IMR-90 (cell line): ENCODE measurements around the gene CHAC1. TPM values are rescaled to one million over a fixed set of nuclear protein-coding genes. Genes with fewer than 3 reads are reported as not detected.

Experiments
- ATAC-seq: fragments of 200-7000 bp; cut with Tn5 transposase; 2 replicates; pipeline ENCODE4 v1.9.1; 2020; ENCODE audit warnings: low read depth, mild to moderate bottlenecking, moderate library complexity
- BruUV-seq: library from RNA; stranded (reverse); fragments of 400-500 nt; replicated peaks from 2 replicates; lab custom pipeline; 2021; lab: Mats Ljungman, UMichigan
- CTCF ChIA-PET: fragments of 300-600 bp; formaldehyde crosslinking; extraction: SDS; loops from one replicate; lab custom pipeline; 2021; ENCODE audit warnings: antibody characterized with exemption; lab: Yijun Ruan, JAX
- POLR2A ChIA-PET: fragments of 300-600 bp; sonication (Branson Sonifier 250); formaldehyde crosslinking; loops from one replicate; lab custom pipeline; 2022; ENCODE audit warnings: antibody characterized with exemption; ENCODE audit not compliant: unreplicated experiment; lab: Charles Lee
- DNase-seq: peaks from one replicate; pipeline ENCODE4 v3.0.0; 2013
- H2AFZ ChIP-seq: replicated peaks from 2 replicates; pipeline ENCODE3; 2013; ENCODE audit warnings: low read length, mild to moderate bottlenecking; ENCODE audit not compliant: poor library complexity
- H2AK5ac ChIP-seq: 2 replicates; pipeline ENCODE4 v1.6.1; 2013; ENCODE audit warnings: low read depth, low read length, inconsistent platforms
- H2AK9ac ChIP-seq: replicated peaks from 2 replicates; pipeline ENCODE3; 2013; ENCODE audit warnings: mild to moderate bottlenecking, low read depth, low read length, moderate library complexity; ENCODE audit not compliant: poor library complexity
- H2BK120ac ChIP-seq: 2 replicates; pipeline ENCODE4 v1.6.1; 2013; ENCODE audit warnings: low read depth, low read length, inconsistent platforms
- H2BK15ac ChIP-seq: 3 replicates; pipeline ENCODE4 v1.6.1; 2013; ENCODE audit warnings: low read depth, low read length, inconsistent platforms
- H2BK20ac ChIP-seq: 2 replicates; pipeline ENCODE4 v1.6.1; 2013; ENCODE audit warnings: low read depth, mild to moderate bottlenecking, inconsistent platforms, low read length, moderate library complexity
- H2BK5ac ChIP-seq: 2 replicates; pipeline ENCODE4 v1.6.1; 2013; ENCODE audit warnings: mild to moderate bottlenecking, low read depth, low read length, inconsistent platforms; ENCODE audit not compliant: poor library complexity, severe bottlenecking
- H3K14ac ChIP-seq: replicated peaks from 2 replicates; pipeline ENCODE4 v1.6.1; 2013; ENCODE audit warnings: low read depth, low read length, inconsistent platforms
- H3K18ac ChIP-seq: 2 replicates; pipeline ENCODE4 v1.6.1; 2013; ENCODE audit warnings: low read depth, low read length, control low read depth
- H3K23ac ChIP-seq: 2 replicates; pipeline ENCODE4 v1.6.1; 2013; ENCODE audit warnings: low read depth, low read length, inconsistent platforms
- H3K27ac ChIP-seq: 2 replicates; pipeline ENCODE4 v1.5.1; 2013; ENCODE audit warnings: mild to moderate bottlenecking, control low read depth, low read length; ENCODE audit not compliant: insufficient read depth
- H3K27me3 ChIP-seq: 2 replicates; pipeline ENCODE4 v1.6.1; 2013; ENCODE audit warnings: low read length; ENCODE audit not compliant: control insufficient read depth, insufficient read depth
- H3K36me3 ChIP-seq: 2 replicates; pipeline ENCODE4 v1.6.1; 2013; ENCODE audit warnings: low read length, mixed read lengths; ENCODE audit not compliant: control insufficient read depth, insufficient read depth
- H3K4ac ChIP-seq: 2 replicates; pipeline ENCODE4 v1.6.1; 2013; ENCODE audit warnings: low read depth, low read length, inconsistent platforms
- H3K4me1 ChIP-seq: 2 replicates; pipeline ENCODE4 v1.6.1; 2013; ENCODE audit warnings: low read length, mixed read lengths; ENCODE audit not compliant: control insufficient read depth, insufficient read depth
- H3K4me2 ChIP-seq: 2 replicates; pipeline ENCODE4 v1.6.1; 2013; ENCODE audit warnings: low read depth, mild to moderate bottlenecking, control low read depth, low read length, moderate library complexity
- H3K4me3 ChIP-seq: 2 replicates; pipeline ENCODE4 v1.5.1; 2013; ENCODE audit warnings: low read depth, mild to moderate bottlenecking, control low read depth, low read length, moderate library complexity; ENCODE audit not compliant: insufficient read depth
- H3K56ac ChIP-seq: 2 replicates; pipeline ENCODE4 v1.6.1; 2013; ENCODE audit warnings: low read length, inconsistent platforms; ENCODE audit not compliant: insufficient read depth; ENCODE audit errors: extremely low read depth
- H3K79me1 ChIP-seq, 2 experiments: 2 replicates each; pipeline ENCODE4 v1.6.1; 2013; ENCODE audit warnings: low read length in 2 of 2, inconsistent platforms in 1 of 2, low read depth in 1 of 2
- H3K9ac ChIP-seq: 2 replicates; pipeline ENCODE4 v1.6.1; 2013; ENCODE audit warnings: low read depth, low read length, control low read depth
- H3K9me1 ChIP-seq: 2 replicates; pipeline ENCODE4 v1.6.1; 2013; ENCODE audit warnings: low read length, inconsistent platforms; ENCODE audit not compliant: insufficient read depth
- H3K9me3 ChIP-seq: 2 replicates; pipeline ENCODE4 v1.6.1; 2013; ENCODE audit warnings: low read length; ENCODE audit not compliant: control insufficient read depth, insufficient read depth
- H4K20me1 ChIP-seq: 2 replicates; pipeline ENCODE4 v1.6.1; 2013; ENCODE audit warnings: low read length, inconsistent platforms; ENCODE audit not compliant: insufficient read depth
- H4K5ac ChIP-seq: 2 replicates; pipeline ENCODE4 v1.6.1; 2013; ENCODE audit warnings: mild to moderate bottlenecking, low read depth, low read length, control low read depth
- H4K8ac ChIP-seq, 2 experiments: 2 replicates each; pipeline ENCODE4 v1.6.1; 2013; ENCODE audit warnings: low read depth in 2 of 2, low read length in 2 of 2, control low read depth in 1 of 2, inconsistent platforms in 1 of 2
- H4K91ac ChIP-seq: 2 replicates; pipeline ENCODE4 v1.6.1; 2013; ENCODE audit warnings: low read depth, low read length, inconsistent platforms; ENCODE audit not compliant: insufficient read depth
- BHLHE40 ChIP-seq: fragments of 150-350 bp; IDR thresholded peaks from 2 replicates; pipeline ENCODE4 v1.6.1; 2016; ENCODE audit warnings: mild to moderate bottlenecking, low read depth, low read length
- FOS ChIP-seq: fragments of 150-350 bp; IDR thresholded peaks from 2 replicates; pipeline ENCODE4 v1.6.1; 2016; ENCODE audit warnings: low read depth, low read length
- MAFK ChIP-seq: IDR thresholded peaks from 2 replicates; pipeline ENCODE4 v1.6.1; 2012; ENCODE audit warnings: low read depth, low read length, improper control_type of control experiment
- MAZ ChIP-seq: IDR thresholded peaks from 2 replicates; pipeline ENCODE4 v1.6.1; 2012; ENCODE audit warnings: low read depth, mild to moderate bottlenecking, low read length, improper control_type of control experiment, moderate library complexity, borderline replicate concordance
- MXI1 ChIP-seq: IDR thresholded peaks from 2 replicates; pipeline ENCODE4 v1.6.1; 2012; ENCODE audit warnings: low read depth, mild to moderate bottlenecking, low read length, moderate library complexity, borderline replicate concordance
- NFE2L2 ChIP-seq: fragments of 150-350 bp; IDR thresholded peaks from 2 replicates; pipeline ENCODE4 v1.6.1; 2016; ENCODE audit warnings: low read depth, mild to moderate bottlenecking, low read length
- POLR2A ChIP-seq: IDR thresholded peaks from 2 replicates; pipeline ENCODE4 v1.6.1; 2012; ENCODE audit warnings: mild to moderate bottlenecking, low read depth, low read length
- RAD21 ChIP-seq: IDR thresholded peaks from 2 replicates; pipeline ENCODE4 v1.6.1; 2012; ENCODE audit warnings: low read length, improper control_type of control experiment
- RCOR1 ChIP-seq: IDR thresholded peaks from 2 replicates; pipeline ENCODE4 v1.6.1; 2012; ENCODE audit warnings: mild to moderate bottlenecking, low read length, improper control_type of control experiment; ENCODE audit not compliant: insufficient replicate concordance
- SMC3 ChIP-seq: fragments of 150-350 bp; IDR thresholded peaks from 2 replicates; pipeline ENCODE4 v1.6.1; 2016; ENCODE audit warnings: low read depth, mild to moderate bottlenecking, antibody characterized with exemption, low read length, moderate library complexity
- WGBS, 2 experiments: methylation state at CpG; one replicate each; pipeline versions ENCODE4 v1.1.5 to v1.1.7; 2013; ENCODE audit warnings: missing lambda C conversion rate in 2 of 2; ENCODE audit not compliant: insufficient read length in 1 of 2; ENCODE audit errors: extremely low coverage in 2 of 2; 5-methylcytosine and 5-hydroxymethylcytosine counted together
- dilution Hi-C: fragments of 300-500 bp; cut with HindIII; formaldehyde crosslinking; loops from one replicate; pipeline ENCODE4 v1.14.3; 2018; ENCODE audit warnings: low sequenced_read_pairs; ENCODE audit not compliant: unreplicated experiment
- in situ Hi-C: fragments of 300-500 bp; cut with MboI; formaldehyde crosslinking; loops from 3 replicates; pipeline ENCODE4 v1.14.3; 2019; ENCODE audit warnings: low sequenced_read_pairs, inconsistent platforms, mixed read lengths
- intact Hi-C: fragments of 100-400 bp; cut with micrococcal nuclease; formaldehyde crosslinking; loops from 2 replicates; pipeline ENCODE4 v1.10.0; 2022
- polyA plus RNA-seq, 3 experiments: library from polyadenylated mRNA; depleted of rRNA; stranded (reverse); fragments of >200 nt; gene quantifications; 2 replicates each; pipeline ENCODE4 v1.2.3, GENCODE V29; 2012; ENCODE audit warnings: low replicate concordance in 1 of 3
- total RNA-seq: library from RNA; depleted of rRNA; stranded (reverse); fragments of >200 nt; gene quantifications from 2 replicates; pipeline ENCODE4 v1.2.3, GENCODE V29; 2012
- TF ChIP-seq, protein P1 (sequence below): conservative IDR thresholded peaks from 2 replicates; pipeline ENCODE4 v1.5.1; 2012; ENCODE audit warnings: mild to moderate bottlenecking, low read depth, low read length, improper control_type of control experiment
- TF ChIP-seq, protein P2 (sequence below): fragments of 150-350 bp; IDR thresholded peaks from 2 replicates; pipeline ENCODE4 v1.6.1; 2016; ENCODE audit warnings: low read depth, mild to moderate bottlenecking, low read length, moderate library complexity, borderline replicate concordance

Gene CHAC1
- total and polyA plus RNA-seq, 2 of the 4 experiments (the other 2 are of a cell fraction), result 51.3 to 77.8 TPM

DNA sequence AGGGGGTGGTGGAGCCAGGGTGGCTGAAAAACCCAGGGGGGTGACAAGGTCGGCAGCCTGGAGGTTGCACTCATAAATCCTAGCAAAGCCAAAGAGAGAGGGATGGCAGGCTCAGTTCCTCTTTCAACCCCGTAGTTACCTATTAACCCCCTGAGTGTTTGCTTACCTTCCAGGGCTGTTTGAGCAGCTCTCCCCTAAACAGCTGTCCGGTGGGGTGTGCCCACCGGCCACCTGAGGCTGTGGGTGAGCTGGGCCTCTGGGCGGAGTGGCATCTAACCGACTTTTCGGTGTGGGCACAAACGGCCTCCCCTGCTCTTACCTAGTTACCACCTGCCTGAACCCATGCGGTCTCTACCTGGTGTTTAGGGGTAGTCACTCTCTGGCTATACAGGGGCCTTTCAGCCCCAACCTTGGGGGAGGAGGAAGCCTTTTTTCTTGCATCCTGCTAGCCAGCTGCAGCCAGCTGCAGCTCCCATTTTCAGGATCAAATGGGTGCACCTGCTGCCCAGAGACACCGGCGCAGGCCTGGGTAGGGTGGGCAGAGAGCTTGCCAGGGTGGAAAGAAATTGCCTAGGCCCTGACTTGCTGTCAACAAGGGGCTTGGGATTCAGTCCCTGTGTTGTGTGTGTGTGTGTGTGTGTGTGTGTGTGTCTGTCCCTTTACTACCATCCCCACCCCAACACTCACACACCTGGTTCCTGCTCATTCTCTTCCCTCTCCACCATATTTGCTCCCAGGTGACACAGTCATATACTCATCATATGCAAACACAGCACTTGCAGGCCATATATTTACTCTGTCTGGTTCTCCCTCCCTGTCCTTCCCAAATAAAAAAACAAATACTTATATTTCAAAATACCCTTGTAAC lies 20.4 kb upstream of the CHAC1 start:
- Histone ChIP-seq H3K4ac (no peak overlapping the region), H3K27ac (no peak overlapping the region), H3K27me3 (peaks cover 5% of the 10 kb centered on the region), H3K9me3 (no peaks in the 10 kb centered on the region), H2BK15ac (no peak overlapping the region), H3K9ac (no peak overlapping the region), H2BK120ac (no peak overlapping the region), H4K8ac (no peak overlapping the region; a peak in 1 of 4 replicates), H2AFZ (no peak overlapping the region), H3K79me1 (peaks cover 0 to 77% of the 10 kb centered on the region in 2 experiments; a peak in 3 of 4 replicates), H2AK5ac (no peak overlapping the region), H3K56ac (no peak overlapping the region), H3K4me1 (peaks cover 26% of the 10 kb centered on the region), H4K91ac (no peak overlapping the region), H3K4me2 (no peak overlapping the region), H4K5ac (no peak overlapping the region), H3K18ac (no peak overlapping the region), H3K9me1 (peaks cover 23% of the 10 kb centered on the region), H3K23ac (no peak overlapping the region), H2AK9ac (no peak overlapping the region), H3K36me3 (peaks cover 8% of the 10 kb centered on the region; the same call in 1 of the 2 replicates), H3K14ac (no peak overlapping the region; the same call in 1 of the 2 replicates), H3K4me3 (no peak overlapping the region), H4K20me1 (peaks cover 44% of the 10 kb centered on the region), H2BK20ac (no peak overlapping the region), H2BK5ac (no peak overlapping the region)
- no peak for ATAC-seq
- DNase-seq, result no peak
- 0% methylated on average over 1 of the region's 11 CpGs; no CpG with 5 or more reads in 1 of the 2 experiments for WGBS, 2 experiments
- ChIA-PET POLR2A (no interaction called here), CTCF (interaction anchor here (2.3 kb wide), 1 partner anchor 86 kb away, joined by 7 read pairs; no protein-coding TSS in a partner anchor)
- no TSS peak for BruUV-seq
- no peak for TF ChIP-seq MXI1
- no peak for TF ChIP-seq FOS
- TF ChIP-seq, protein P1, sequence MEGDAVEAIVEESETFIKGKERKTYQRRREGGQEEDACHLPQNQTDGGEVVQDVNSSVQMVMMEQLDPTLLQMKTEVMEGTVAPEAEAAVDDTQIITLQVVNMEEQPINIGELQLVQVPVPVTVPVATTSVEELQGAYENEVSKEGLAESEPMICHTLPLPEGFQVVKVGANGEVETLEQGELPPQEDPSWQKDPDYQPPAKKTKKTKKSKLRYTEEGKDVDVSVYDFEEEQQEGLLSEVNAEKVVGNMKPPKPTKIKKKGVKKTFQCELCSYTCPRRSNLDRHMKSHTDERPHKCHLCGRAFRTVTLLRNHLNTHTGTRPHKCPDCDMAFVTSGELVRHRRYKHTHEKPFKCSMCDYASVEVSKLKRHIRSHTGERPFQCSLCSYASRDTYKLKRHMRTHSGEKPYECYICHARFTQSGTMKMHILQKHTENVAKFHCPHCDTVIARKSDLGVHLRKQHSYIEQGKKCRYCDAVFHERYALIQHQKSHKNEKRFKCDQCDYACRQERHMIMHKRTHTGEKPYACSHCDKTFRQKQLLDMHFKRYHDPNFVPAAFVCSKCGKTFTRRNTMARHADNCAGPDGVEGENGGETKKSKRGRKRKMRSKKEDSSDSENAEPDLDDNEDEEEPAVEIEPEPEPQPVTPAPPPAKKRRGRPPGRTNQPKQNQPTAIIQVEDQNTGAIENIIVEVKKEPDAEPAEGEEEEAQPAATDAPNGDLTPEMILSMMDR, result no peak
- TF ChIP-seq, protein P2, sequence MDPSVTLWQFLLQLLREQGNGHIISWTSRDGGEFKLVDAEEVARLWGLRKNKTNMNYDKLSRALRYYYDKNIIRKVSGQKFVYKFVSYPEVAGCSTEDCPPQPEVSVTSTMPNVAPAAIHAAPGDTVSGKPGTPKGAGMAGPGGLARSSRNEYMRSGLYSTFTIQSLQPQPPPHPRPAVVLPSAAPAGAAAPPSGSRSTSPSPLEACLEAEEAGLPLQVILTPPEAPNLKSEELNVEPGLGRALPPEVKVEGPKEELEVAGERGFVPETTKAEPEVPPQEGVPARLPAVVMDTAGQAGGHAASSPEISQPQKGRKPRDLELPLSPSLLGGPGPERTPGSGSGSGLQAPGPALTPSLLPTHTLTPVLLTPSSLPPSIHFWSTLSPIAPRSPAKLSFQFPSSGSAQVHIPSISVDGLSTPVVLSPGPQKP, result no peak
- no peak for TF ChIP-seq RCOR1
- TF ChIP-seq POLR2A, result no peak
- no peak for TF ChIP-seq RAD21
- no peak for TF ChIP-seq NFE2L2
- no peak for TF ChIP-seq MAZ
- TF ChIP-seq MAFK, result no peak
- no peak for TF ChIP-seq BHLHE40
- no peak for TF ChIP-seq SMC3
- intact Hi-C loops (no loop called here), dilution Hi-C loops (no loop called here), in situ Hi-C loops (no loop called here)
